GM19025 (cell line): ENCODE measurements around the gene ZDHHC9.
"Not testable (repeated sequence)": the region's sequence is repeated elsewhere in the genome, so short reads cannot be mapped to it uniquely, and the experiment has no call there.

ENCODE experiments used
- ATAC-seq: cut with Tn5 transposase; IDR thresholded peaks from one replicate; pipeline ENCODE4 v1.9.1; 2021; ENCODE audit warnings: mild to moderate bottlenecking, low read depth, moderate library complexity; ENCODE audit not compliant: unreplicated experiment

Gene ZDHHC9

GRCh38 chrX:129843459-129844306 is at the start of gene ZDHHC9:
ZDHHC9 (minus strand) TSS chrX:129843886; CDS start chrX:129841945, 1,941 bp downstream.
- peak; percentile 99 for ATAC-seq

GRCh38 chrX:129877401-129877800 is 33.7 kb upstream of the ZDHHC9 start:
- ATAC-seq = no peak

GRCh38 chrX:129876771-129877305 is 33.2 kb upstream of the ZDHHC9 start:
- ATAC-seq = no peak

GRCh38 chrX:129875669-129876068 is 32.0 kb upstream of the ZDHHC9 start:
- no peak for ATAC-seq

DNA sequence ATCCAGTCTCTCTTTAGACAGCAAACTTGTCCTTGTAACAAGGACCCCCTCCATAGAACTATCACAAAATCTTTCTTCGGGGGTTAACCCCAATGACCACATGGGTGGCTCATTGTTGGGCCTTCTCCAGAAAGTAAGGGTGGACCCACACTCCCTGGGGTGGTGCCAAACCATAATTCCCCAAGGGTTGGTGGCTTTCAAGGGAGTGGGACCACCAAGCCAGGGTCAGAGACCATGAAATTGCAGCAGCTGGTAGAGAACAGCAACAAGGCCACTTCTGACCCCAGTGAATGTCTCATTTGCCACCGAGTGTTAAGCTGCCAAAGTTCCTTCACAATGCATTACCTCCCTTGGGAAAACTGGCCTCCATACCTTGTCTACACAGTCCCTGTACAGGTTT is 28.8 kb upstream of the ZDHHC9 start:
- no peak for ATAC-seq

- ATAC-seq = not testable (repeated sequence)
Observed at GRCh38 chrX:129866321-129866720, 22.6 kb upstream of the ZDHHC9 start.

DNA sequence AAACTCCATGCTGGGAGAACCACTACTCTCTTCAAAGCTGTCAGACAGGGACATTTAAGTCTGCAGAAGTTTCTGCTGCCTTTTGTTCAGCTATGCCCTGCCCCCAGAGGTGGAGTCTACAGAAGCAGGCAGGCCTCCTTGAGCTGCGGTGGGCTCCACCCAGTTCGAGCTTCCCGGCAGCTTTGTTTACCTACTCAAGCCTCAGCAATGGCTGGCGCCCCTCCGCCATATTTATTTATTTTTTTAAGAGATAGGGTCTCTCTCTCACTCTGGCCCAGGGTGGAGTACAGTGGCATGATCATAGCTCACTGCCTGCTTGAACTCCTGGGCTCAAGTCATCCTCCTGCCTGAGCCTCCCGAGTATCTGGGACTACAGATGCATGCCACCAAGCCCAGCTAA is 15.4 kb upstream of the ZDHHC9 start:
- ATAC-seq = not testable (repeated sequence)

GRCh38 chrX:129851825-129852224 is 8.1 kb upstream of the ZDHHC9 start:
- ATAC-seq = not testable (repeated sequence)

DNA sequence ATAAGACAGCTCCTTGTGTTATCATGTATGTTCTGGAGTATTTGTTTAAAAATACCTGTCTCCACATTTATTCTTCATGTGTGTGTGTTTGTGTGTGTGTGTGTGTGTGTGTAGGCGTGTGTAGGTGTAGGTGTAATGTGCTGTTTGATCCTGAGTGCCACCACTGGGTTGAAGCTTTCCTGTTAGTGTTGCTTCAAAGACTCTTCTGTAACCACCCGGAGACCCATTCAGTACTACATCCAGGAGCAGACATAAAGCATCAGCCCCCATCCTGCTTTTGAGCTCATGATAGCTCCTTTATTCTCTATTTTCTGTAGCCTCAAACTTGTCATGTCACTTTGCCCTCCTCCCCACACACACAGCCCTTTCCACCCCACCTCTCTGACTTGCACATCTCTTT is 3.0 kb upstream of the ZDHHC9 start:
- no peak for ATAC-seq

DNA sequence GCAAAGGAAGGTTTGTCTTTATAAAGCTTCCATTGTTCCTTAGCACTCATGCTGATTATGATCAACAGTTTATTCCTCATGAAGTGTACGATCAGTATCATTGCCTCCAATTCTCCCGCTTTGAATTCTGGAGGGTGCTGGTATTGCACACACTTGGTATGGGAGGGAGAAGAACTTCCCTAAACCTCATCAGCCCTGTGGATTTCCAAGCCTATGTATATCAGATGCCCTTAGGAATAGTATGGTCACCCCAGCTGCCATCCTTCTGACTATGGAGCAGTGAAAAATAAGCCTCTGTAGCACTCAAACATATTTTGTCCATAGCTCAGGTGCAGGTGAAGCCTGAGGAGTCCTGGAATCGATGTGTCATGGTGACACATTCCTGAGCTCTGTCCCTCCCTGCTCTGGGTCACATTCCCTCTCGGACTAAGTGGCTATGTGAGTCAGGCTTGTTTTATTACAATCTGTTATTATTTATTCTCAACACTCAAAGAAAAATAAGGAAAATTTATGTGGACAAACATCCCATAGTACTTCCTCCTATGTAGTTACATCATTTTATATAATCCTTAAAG is 2.0 kb upstream of the ZDHHC9 start:
- ATAC-seq = no peak

GRCh38 chrX:129843209-129843458 is 552 bp downstream of the ZDHHC9 start:
- no peak for ATAC-seq

DNA sequence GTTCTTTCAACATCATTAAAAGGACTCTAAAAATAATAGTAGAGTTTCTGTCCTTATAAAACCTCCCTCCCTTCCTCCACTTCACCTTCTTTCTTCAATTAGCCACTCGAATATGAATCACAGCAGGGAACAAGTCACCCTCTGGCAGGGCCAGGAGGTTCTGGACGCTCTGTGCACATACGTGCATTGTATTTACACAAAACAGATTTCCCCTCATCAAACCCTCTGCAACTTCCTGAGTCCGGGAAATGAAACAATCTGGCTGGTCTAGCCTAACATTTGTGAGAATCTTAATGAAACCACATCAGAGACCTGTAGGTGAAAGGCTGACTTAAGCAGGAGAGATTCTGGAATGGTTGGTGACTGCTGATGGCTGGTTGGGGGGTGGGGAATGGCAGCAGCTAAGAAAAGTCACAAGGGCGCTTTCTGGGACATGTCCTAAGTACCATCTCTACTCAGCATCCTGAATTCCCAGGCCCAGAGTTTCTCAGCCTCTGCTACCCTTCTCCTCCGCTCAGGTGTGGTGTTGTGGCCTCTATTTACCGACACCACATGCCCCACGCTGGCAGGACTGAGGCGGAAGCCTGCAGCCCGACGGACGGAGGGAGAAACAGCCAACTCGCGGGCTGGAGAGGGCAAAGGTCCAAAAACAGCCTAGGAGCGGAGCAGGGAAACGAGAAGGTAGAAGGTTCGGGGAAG is 1.0 kb downstream of the ZDHHC9 start:
- no peak for ATAC-seq

DNA sequence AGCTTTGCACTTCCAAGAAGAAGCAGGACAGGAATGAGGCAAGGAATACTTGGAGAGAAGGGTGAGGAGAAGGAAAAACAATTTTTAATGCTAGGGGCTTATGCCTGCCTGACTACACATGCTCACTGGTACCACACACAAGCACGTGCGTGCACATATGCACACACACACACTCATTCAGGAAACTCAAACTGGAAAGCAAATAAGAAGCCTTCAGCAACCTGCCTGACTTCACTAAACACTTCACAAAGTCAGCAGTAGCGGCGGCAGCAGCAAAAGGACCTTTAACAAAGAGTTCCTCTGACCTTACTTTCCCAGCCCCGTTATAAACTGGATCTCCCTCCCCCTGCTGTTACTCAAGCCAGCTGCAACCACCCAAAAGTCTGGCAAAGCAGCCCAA is 3.3 kb downstream of the ZDHHC9 start:
- ATAC-seq = no peak

DNA sequence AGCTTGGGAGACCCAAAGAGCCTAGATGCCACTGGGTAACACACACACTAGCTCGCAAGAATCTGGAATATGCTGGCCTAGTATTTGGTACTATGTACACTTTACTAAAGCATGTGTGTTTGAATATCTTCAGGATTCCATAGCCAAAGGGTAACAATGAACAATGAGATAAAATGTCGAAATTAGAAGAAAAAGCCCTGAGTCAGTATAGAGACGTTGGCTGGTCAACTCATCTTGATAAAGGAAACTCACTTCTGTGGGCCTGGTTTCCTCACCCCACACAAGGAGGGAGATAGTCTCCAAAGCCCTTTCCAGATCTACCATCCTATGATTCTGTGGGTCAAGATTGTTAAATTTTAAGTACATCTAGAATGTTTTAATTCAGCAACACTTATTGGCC is 6.9 kb downstream of the ZDHHC9 start:
- no peak for ATAC-seq

DNA sequence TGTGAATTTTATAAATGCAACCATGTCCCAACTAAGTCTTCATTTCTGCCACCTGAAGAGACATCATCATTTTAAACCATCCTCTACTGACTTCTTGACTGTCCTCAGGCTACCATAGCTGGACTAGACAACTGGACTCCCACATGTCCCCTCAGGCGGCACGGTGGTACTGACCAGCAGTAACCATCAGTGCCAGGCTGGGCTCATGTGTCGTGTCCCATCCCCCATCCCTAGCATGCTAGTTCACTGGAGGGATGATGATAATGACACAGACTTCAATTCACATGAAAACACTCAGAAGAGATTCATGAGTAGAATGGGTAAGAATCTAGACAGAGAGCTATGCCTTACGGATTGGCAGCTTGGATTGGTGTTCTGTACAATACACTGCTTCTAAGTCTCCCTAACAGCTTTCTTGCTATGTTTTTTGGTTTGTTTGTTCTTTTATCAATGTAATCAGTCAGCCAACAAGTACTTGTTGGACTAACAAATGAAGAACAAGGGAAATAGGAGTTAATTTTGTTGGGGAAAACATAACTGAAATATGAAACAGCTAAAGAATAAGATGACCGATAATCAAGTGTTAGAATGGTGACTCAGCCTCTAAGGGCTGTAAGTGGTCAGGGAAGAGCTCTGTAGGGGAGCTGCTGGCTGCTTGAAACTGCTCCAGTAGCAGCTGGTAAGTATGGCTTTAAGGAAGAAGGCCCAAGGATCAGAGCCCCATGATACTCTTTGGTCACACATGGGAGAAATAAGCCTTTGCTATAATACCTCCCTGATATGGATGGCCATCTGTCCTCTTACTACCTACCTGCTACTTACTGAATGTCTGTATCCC is 10.3 kb downstream of the ZDHHC9 start:
- ATAC-seq = no peak

DNA sequence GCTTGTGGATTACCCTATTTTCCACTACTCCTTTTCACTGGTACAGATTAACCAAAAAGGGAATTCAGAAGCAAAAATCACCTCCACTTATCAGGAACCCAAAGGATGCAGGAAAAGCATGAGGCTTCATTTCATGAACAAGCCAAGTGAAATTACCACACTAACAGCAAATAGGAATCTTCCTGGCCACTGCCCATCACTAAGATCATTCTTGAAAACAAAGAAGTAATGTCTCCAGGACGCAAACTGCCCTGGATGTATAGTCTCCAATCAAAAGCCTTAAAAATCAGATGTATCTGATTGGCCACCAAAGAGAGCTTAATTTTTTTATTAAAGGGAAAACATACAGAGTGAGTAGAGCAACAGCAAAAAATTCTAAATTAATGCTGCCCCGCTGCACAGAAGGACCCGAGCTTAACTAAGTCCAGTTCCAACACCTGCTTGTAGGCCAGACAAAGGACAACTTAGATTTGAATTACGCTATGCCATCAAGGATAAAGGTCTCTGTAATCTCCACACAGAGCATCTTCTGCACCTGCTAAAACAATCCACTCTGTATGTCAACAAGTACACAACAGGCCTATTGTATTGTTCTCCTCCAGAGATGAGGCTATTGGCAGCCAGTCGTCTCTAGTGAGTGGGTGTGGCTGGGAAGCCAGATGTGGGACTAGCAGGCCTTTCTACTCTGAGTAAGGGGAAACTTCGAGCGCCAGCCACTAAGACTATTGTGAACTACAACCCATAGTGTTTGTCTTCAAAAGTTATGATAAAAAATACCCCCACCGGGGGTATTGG is 12.4 kb downstream of the ZDHHC9 start:
- ATAC-seq = no peak

DNA sequence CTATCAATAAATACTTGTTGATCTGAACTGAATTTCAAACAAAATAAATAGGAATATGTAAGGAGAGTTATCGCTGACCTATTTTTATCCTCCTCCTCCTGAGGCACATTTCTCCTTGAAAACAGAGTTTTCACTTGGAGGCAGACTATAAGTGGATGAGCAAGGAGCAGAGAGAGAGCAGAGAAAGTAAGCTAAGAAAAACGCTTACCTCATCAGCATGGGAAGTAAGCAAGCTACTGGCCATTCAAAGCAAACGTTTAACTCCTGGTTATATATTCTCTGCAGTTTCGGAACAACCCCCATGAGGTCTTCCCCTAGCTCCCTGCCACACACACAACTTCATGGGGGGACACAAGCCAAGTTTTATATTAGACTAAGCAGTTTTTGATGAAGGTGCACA is 13.2 kb downstream of the ZDHHC9 start:
- no peak for ATAC-seq

GRCh38 chrX:129825746-129826505 is 17.8 kb downstream of the ZDHHC9 start:
- no peak for ATAC-seq

DNA sequence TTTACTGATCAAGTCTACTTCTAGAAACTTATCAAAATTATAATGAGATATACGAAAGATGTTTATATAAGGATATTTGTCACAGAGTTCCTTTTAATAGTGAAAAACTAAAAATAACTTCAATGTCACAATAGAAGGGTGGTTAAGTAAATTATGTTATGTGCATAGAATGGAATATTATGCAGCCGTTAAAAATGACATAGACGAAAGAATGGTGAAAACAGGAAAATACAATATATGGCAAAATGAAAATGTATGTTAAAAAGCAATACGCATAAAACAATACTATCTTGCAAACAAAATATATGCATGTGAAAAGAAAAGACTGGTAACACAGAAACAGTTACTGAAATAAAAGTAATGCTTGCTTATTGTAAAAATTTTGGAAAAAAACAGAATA is 19.1 kb downstream of the ZDHHC9 start:
- no peak for ATAC-seq
